HG03520 (cell line): ENCODE results near the gene IL33.
A peak's percentile ranks its signal among the peaks of the same experiment; 100 is the strongest.

ENCODE experiments used
- ATAC-seq: cut with Tn5 transposase; IDR thresholded peaks from one replicate; pipeline ENCODE4 v1.9.1; 2021; ENCODE audit warnings: mild to moderate bottlenecking, moderate library complexity; ENCODE audit not compliant: unreplicated experiment

IL33 gene

GRCh38 chr9:6216002-6216401, 395 bp downstream of the IL33 start:
- no peak for ATAC-seq

GRCh38 chr9:6216951-6217350, 1.3 kb downstream of the IL33 start:
- no peak for ATAC-seq

GRCh38 chr9:6218099-6218502, 2.5 kb downstream of the IL33 start:
- ATAC-seq, result no peak

GRCh38 chr9:6219040-6219439, 3.4 kb downstream of the IL33 start:
- no peak for ATAC-seq

GRCh38 chr9:6219981-6220380, 4.4 kb downstream of the IL33 start:
- ATAC-seq, result no peak

GRCh38 chr9:6224393-6225154, 9.0 kb downstream of the IL33 start:
- ATAC-seq, result no peak

GRCh38 chr9:6226696-6227095, 11.1 kb downstream of the IL33 start:
- no peak for ATAC-seq

- no peak for ATAC-seq
Observed at GRCh38 chr9:6229186-6229585, 13.6 kb downstream of the IL33 start.

- no peak for ATAC-seq
Observed at GRCh38 chr9:6229619-6230018, 14.0 kb downstream of the IL33 start.

GRCh38 chr9:6230037-6230780, 14.6 kb downstream of the IL33 start:
- ATAC-seq, result no peak

- no peak for ATAC-seq
Observed at GRCh38 chr9:6232336-6232945, 16.8 kb downstream of the IL33 start.

GRCh38 chr9:6234014-6234413, 18.4 kb downstream of the IL33 start:
- ATAC-seq, result no peak

- no peak for ATAC-seq
Observed at GRCh38 chr9:6237267-6237666, 21.7 kb downstream of the IL33 start.

GRCh38 chr9:6239048-6239461, 23.4 kb downstream of the IL33 start:
- ATAC-seq, result no peak

GRCh38 chr9:6239694-6240093, 24.1 kb downstream of the IL33 start:
- ATAC-seq, result no peak

GRCh38 chr9:6243746-6244145, 28.1 kb downstream of the IL33 start:
- peak; percentile 93 for ATAC-seq

GRCh38 chr9:6247266-6247665, 31.7 kb downstream of the IL33 start:
- ATAC-seq, result no peak

- ATAC-seq, result no peak
Observed at GRCh38 chr9:6268826-6269397, 53.3 kb downstream of the IL33 start.

- no peak for ATAC-seq
Observed at GRCh38 chr9:6270896-6271295, 55.3 kb downstream of the IL33 start.

GRCh38 chr9:6271508-6272228, 56.1 kb downstream of the IL33 start:
- ATAC-seq, result no peak

GRCh38 chr9:6272229-6272598, 56.6 kb downstream of the IL33 start:
- ATAC-seq, result no peak
